Measurements from ENCODE around the gene CCL1. TPM values are rescaled to one million over a fixed set of nuclear protein-coding genes. Genes with fewer than 3 reads are reported as not detected.
"Not testable (repeated sequence)": the region's sequence is repeated elsewhere in the genome, so short reads cannot be mapped to it uniquely, and the experiment has no call there.

Gene CCL1
- total RNA-seq, 1 experiment from 2014 or later = not detected

GRCh38 chr17:34358631-34359030 is 4.4 kb downstream of the CCL1 start:
- no peak for DNase-seq (ENCODE audit: low read depth)

- no peak for DNase-seq (ENCODE audit: low read depth)
These were observed 5.6 kb downstream of the CCL1 start for GRCh38 chr17:34357398-34357797.

- DNase-seq (ENCODE audit: low read depth) = no peak
These were observed 6.8 kb downstream of the CCL1 start, which contains the start of gene CCL13 for GRCh38 chr17:34356194-34356593. Gene CCL13, plus strand, starts transcription at chr17:34356480. Its CDS starts 47 bp downstream, at chr17:34356527.

- DNase-seq (ENCODE audit: low read depth) = no peak
These were observed 8.4 kb downstream of the CCL1 start for GRCh38 chr17:34354637-34355036.

GRCh38 chr17:34352191-34352590 is 10.8 kb downstream of the CCL1 start:
- no peak for DNase-seq (ENCODE audit: low read depth)

GRCh38 chr17:34351096-34351495 is 11.9 kb downstream of the CCL1 start:
- DNase-seq (ENCODE audit: low read depth) = no peak

GRCh38 chr17:34349751-34350150 is 13.3 kb downstream of the CCL1 start:
- DNase-seq (ENCODE audit: low read depth) = no peak

- DNase-seq (ENCODE audit: low read depth) = no peak
These were observed 16.0 kb downstream of the CCL1 start for GRCh38 chr17:34347063-34347462.

GRCh38 chr17:34341916-34342315 is 21.1 kb downstream of the CCL1 start:
- DNase-seq (ENCODE audit: low read depth) = no peak

- no peak for DNase-seq (ENCODE audit: low read depth)
These were observed 23.8 kb downstream of the CCL1 start for GRCh38 chr17:34339138-34339770.

- DNase-seq (ENCODE audit: low read depth) = no peak
These were observed 25.3 kb downstream of the CCL1 start for GRCh38 chr17:34337701-34338100.

- DNase-seq (ENCODE audit: low read depth) = not testable (repeated sequence)
These were observed 35.5 kb downstream of the CCL1 start for GRCh38 chr17:34327580-34327979.

- no peak for DNase-seq (ENCODE audit: low read depth)
These were observed 41.1 kb downstream of the CCL1 start for GRCh38 chr17:34321964-34322363.

GRCh38 chr17:34319039-34319483 is 44.0 kb downstream of the CCL1 start, which contains the start of gene CCL8:
Gene CCL8, plus strand, starts transcription at chr17:34319435. Its CDS starts 67 bp downstream, at chr17:34319502.
- DNase-seq (ENCODE audit: low read depth) = no peak

GRCh38 chr17:34318474-34318873 is 44.6 kb downstream of the CCL1 start:
- DNase-seq (ENCODE audit: low read depth) = no peak

- no peak for DNase-seq (ENCODE audit: low read depth)
These were observed 48.8 kb downstream of the CCL1 start for GRCh38 chr17:34314279-34314678.

- DNase-seq (ENCODE audit: low read depth) = no peak
These were observed 49.9 kb downstream of the CCL1 start for GRCh38 chr17:34313164-34313563.

- no peak for DNase-seq (ENCODE audit: low read depth)
These were observed 51.0 kb downstream of the CCL1 start for GRCh38 chr17:34312080-34312479.

GRCh38 chr17:34311291-34311690 is 51.7 kb downstream of the CCL1 start:
- no peak for DNase-seq (ENCODE audit: low read depth)

Other genes starting within 250 kb of the CCL1 start
- 85.5 and 135 TPM in 2 replicates for gene CCL2, start 107.9 kb downstream of the CCL1 start, total RNA-seq (2014; rRNA removed; shearing (Covaris generic))
- gene CCL7, start 93.0 kb downstream of the CCL1 start, total RNA-seq (2014; rRNA removed; shearing (Covaris generic)) = 0.17 TPM in 1 of 2 replicates, not detected in the other
- not detected in 2 replicates for gene CCL11, start 77.5 kb downstream of the CCL1 start, total RNA-seq (2014; rRNA removed; shearing (Covaris generic))
- gene CCL8, start 43.8 kb downstream of the CCL1 start, total RNA-seq (2014; rRNA removed; shearing (Covaris generic)) = 0.17 and 0.69 TPM in 2 replicates
- not detected in 2 replicates for gene CCL13, start 6.8 kb downstream of the CCL1 start, total RNA-seq (2014; rRNA removed; shearing (Covaris generic))
- 0.39 and 0.49 TPM in 2 replicates for gene TMEM132E, start 216.3 kb upstream of the CCL1 start, total RNA-seq (2014; rRNA removed; shearing (Covaris generic))

All from M059J (cell line).